ENCODE results near the gene PPT1. TPM values are rescaled to one million over a fixed set of nuclear protein-coding genes. Genes with fewer than 3 reads are reported as not detected.
A peak's percentile ranks its signal among the peaks of the same experiment; 100 is the strongest.

The PPT1 gene
- total and polyA plus RNA-seq, 2 of the 13 experiments (the other 11 are each of a cell fraction or from before 2014, with no cell fraction given) = 129 TPM

- TF ChIP-seq PAXIP1 (CRISPR knock-in tag; conservative IDR thresholded peaks at IDR 0.05) (peak; percentile 45), ZNF296 (CRISPR knock-in tag; conservative IDR thresholded peaks at IDR 0.05) (no peak), XRCC5 (optimal IDR thresholded peaks at IDR 0.05; ENCODE audit: low read length) (no peak), ZNF232 (CRISPR knock-in tag; IDR thresholded peaks at IDR 0.05; ENCODE audit: borderline replicate concordance) (no peak), HOXD1 (CRISPR knock-in tag; IDR thresholded peaks at IDR 0.05) (no peak), CEBPG (CRISPR knock-in tag; IDR thresholded peaks at IDR 0.05) (peak; percentile 79), MIER3 (CRISPR knock-in tag; IDR thresholded peaks at IDR 0.05; ENCODE audit: borderline replicate concordance) (0 out of 2 replicates have a peak, but pooled peaks have one; percentile 26), ISL2 (CRISPR knock-in tag; IDR thresholded peaks at IDR 0.05) (0 out of 2 replicates have a peak, but pooled peaks have one; percentile 16), JUN (CRISPR knock-in tag; IDR thresholded peaks at IDR 0.05) (no peak), ZNF367 (CRISPR knock-in tag; IDR thresholded peaks at IDR 0.05; ENCODE audit: borderline replicate concordance) (no peak), MXD4 (CRISPR knock-in tag; IDR thresholded peaks at IDR 0.05) (no peak), ZNF768 (CRISPR knock-in tag; IDR thresholded peaks at IDR 0.05) (no peak), KDM6A (CRISPR knock-in tag; IDR thresholded peaks at IDR 0.05; ENCODE audit: low read depth) (no peak), ARID5B (CRISPR knock-in tag; IDR thresholded peaks at IDR 0.05) (peak; percentile 52), MTA3 (CRISPR knock-in tag; IDR thresholded peaks at IDR 0.05) (no peak), SKIL (CRISPR knock-in tag; IDR thresholded peaks at IDR 0.05; ENCODE audit: borderline replicate concordance) (no peak), ZNF713 (CRISPR knock-in tag; IDR thresholded peaks at IDR 0.05) (no peak), NPAS2 (CRISPR knock-in tag; IDR thresholded peaks at IDR 0.05; ENCODE audit: borderline replicate concordance) (no peak), MAF1 (CRISPR knock-in tag; IDR thresholded peaks at IDR 0.05; ENCODE audit: borderline replicate concordance) (no peak), MTF2 (CRISPR knock-in tag; IDR thresholded peaks at IDR 0.05; ENCODE audit: borderline replicate concordance) (no peak), ZFP36L2 (CRISPR knock-in tag; IDR thresholded peaks at IDR 0.05) (no peak), CBX2 (IDR thresholded peaks at IDR 0.05; ENCODE audit: low read depth, low read length) (no peak), CBX2 (CRISPR knock-in tag; IDR thresholded peaks at IDR 0.05; ENCODE audit: low read depth) (no peak)
Observed at GRCh38 chr1:40059338-40059959, 37.6 kb downstream of the PPT1 start (continued).
